ENCODE measurements around the gene OSGIN1.

The OSGIN1 gene

DNA sequence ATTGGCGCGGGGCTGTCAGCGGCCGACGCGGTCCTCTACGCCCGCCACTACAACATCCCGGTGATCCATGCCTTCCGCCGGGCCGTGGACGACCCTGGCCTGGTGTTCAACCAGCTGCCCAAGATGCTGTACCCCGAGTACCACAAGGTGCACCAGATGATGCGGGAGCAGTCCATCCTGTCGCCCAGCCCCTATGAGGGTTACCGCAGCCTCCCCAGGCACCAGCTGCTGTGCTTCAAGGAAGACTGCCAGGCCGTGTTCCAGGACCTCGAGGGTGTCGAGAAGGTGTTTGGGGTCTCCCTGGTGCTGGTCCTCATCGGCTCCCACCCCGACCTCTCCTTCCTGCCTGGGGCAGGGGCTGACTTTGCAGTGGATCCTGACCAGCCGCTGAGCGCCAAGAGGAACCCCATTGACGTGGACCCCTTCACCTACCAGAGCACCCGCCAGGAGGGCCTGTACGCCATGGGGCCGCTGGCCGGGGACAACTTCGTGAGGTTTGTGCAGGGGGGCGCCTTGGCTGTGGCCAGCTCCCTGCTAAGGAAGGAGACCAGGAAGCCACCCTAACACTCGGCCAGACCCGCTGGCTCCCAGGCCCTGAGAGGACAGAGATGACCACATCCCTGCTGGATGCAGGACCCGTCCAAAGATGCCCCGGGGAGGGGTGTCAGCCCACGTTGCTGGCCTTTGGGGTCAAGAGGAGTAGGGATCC lies 12.6 kb downstream of the OSGIN1 start:
- no peak for DNase-seq
- no peaks in the 10 kb centered on the region for H3K9me3 ChIP-seq (ENCODE audit: control insufficient read depth, low read length)
- no peaks in the 10 kb centered on the region for H3K36me3 ChIP-seq (ENCODE audit: control insufficient read depth, insufficient read depth, low read length)

DNA sequence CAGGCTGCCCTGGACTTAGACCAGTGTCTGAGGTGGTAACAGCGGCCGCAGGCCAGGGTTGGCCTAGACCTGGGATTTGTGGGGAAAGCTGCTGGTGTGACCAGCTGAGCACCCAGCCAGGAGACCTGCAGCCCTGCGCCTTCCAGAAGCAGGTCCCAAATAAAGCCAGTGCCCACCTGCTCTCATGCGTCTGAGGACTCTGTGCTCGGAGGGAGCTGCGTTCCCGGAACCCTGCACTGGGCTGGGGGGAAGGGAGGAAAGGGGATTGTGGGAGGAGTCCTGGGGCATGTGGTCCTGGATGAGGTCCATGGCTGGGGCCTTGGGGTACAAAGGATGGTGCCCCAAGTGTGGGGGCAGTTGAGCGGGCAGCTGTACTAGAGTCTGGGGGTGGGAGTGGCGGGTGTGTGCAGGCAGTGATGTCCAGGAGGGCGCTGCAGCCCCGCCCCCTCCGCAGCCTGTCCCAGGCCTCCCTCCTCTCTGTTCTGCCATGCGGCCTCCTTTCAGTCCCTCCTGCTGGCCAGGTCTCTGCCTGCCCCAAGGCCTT lies 13.2 kb downstream of the OSGIN1 start:
- H3K4me3 ChIP-seq (ENCODE audit: insufficient read depth, low read depth, low read length, poor library complexity, severe bottlenecking), result no peak overlapping the region
- H3K36me3 ChIP-seq (ENCODE audit: control insufficient read depth, insufficient read depth, low read length), result no peaks in the 10 kb centered on the region
- no peak for DNase-seq
- H3K4me1 ChIP-seq (ENCODE audit: control insufficient read depth, insufficient read depth, low read length, poor library complexity, severe bottlenecking), result no peaks in the 10 kb centered on the region
- no peak overlapping the region for H3K27ac ChIP-seq (ENCODE audit: insufficient read depth, low read length, poor library complexity, severe bottlenecking)
- H3K9me3 ChIP-seq (ENCODE audit: control insufficient read depth, low read length), result no peaks in the 10 kb centered on the region
- peaks cover 17% of the 10 kb centered on the region for H3K27me3 ChIP-seq (replicated peaks; ENCODE audit: control insufficient read depth, insufficient read depth, low read length, poor library complexity, severe bottlenecking)

More for the DNA sequence above, 12.6 kb downstream of the OSGIN1 start:
- no peaks in the 10 kb centered on the region for H3K4me1 ChIP-seq (ENCODE audit: control insufficient read depth, insufficient read depth, low read length, poor library complexity, severe bottlenecking)
- H3K27ac ChIP-seq (ENCODE audit: insufficient read depth, low read length, poor library complexity, severe bottlenecking), result no peak overlapping the region
- peaks cover 17% of the 10 kb centered on the region for H3K27me3 ChIP-seq (replicated peaks; ENCODE audit: control insufficient read depth, insufficient read depth, low read length, poor library complexity, severe bottlenecking)
- no peak overlapping the region for H3K4me3 ChIP-seq (ENCODE audit: insufficient read depth, low read depth, low read length, poor library complexity, severe bottlenecking)

DNA sequence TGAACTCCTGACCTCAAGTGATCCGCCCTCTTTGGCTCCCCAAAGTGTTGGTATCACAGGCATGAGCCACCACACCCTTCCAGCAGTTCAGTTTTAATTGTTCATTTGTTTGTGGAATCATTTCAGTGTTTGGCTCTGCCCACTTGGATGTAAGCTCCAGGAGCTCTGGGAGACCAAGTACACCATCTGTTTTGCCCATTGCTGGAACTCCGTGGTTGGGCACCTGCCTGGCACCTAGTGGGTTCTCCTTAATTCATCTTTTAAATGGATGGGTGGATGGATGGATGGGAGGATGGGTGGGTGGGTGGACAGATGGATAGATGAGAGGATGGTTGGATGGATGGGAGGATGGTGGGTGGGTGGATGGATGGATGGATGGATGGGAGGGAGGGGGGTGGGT lies 14.1 kb downstream of the OSGIN1 start:
- DNase-seq, result no peak
- Histone ChIP-seq H3K4me1 (ENCODE audit: control insufficient read depth, insufficient read depth, low read length, poor library complexity, severe bottlenecking) (no peaks in the 10 kb centered on the region), H3K36me3 (ENCODE audit: control insufficient read depth, insufficient read depth, low read length) (no peaks in the 10 kb centered on the region), H3K9me3 (ENCODE audit: control insufficient read depth, low read length) (no peaks in the 10 kb centered on the region), H3K4me3 (ENCODE audit: insufficient read depth, low read depth, low read length, poor library complexity, severe bottlenecking) (no peak overlapping the region), H3K27me3 (replicated peaks; ENCODE audit: control insufficient read depth, insufficient read depth, low read length, poor library complexity, severe bottlenecking) (peaks cover 17% of the 10 kb centered on the region), H3K27ac (ENCODE audit: insufficient read depth, low read length, poor library complexity, severe bottlenecking) (no peak overlapping the region)

- no peak for DNase-seq
- no peaks in the 10 kb centered on the region for H3K9me3 ChIP-seq (ENCODE audit: control insufficient read depth, low read length)
- H3K27me3 ChIP-seq (replicated peaks; ENCODE audit: control insufficient read depth, insufficient read depth, low read length, poor library complexity, severe bottlenecking), result peaks cover 21% of the 10 kb centered on the region
- H3K27ac ChIP-seq (ENCODE audit: insufficient read depth, low read length, poor library complexity, severe bottlenecking), result no peak within 1 kb of the TSS
- H3K4me3 ChIP-seq (ENCODE audit: insufficient read depth, low read depth, low read length, poor library complexity, severe bottlenecking), result no peak within 1 kb of the TSS
- H3K4me1 ChIP-seq (ENCODE audit: control insufficient read depth, insufficient read depth, low read length, poor library complexity, severe bottlenecking), result no peaks in the 10 kb centered on the region
- H3K36me3 ChIP-seq (ENCODE audit: control insufficient read depth, insufficient read depth, low read length), result no peaks in the 10 kb centered on the region
Measured at GRCh38 chr16:83967838-83968305, 14.8 kb downstream of the OSGIN1 start, which contains the start of gene NECAB2. NECAB2 (plus strand) TSS chr16:83968244; CDS start chr16:83968649, 405 bp downstream.

DNA sequence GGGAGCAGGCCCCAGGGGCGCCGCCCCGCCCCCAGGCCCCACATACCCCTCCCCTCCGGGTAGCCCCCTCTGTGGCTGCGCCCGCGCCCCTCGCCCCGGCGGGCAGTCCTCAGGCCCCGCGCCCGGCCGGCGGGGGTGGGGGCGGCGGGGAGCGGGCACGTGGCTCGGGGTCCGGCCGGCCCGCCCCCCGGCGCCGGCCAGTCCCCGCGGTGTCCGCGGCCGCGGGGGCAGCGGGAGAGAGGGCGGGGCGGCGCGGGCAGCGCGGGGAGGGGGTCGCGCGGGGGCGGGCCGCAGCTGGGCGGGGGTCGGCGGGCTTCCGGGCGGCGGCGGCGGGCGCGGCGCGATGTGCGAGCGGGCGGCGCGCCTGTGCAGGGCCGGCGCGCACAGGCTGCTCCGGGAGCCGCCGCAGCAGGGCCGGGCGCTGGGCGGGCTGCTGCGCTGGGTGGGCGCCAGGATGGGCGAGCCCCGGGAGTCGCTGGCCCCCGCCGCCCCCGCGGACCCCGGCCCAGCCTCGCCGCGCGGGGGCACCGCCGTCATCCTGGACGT lies 15.3 kb downstream of the OSGIN1 start:
- H3K9me3 ChIP-seq (ENCODE audit: control insufficient read depth, low read length), result no peaks in the 10 kb centered on the region
- H3K4me1 ChIP-seq (ENCODE audit: control insufficient read depth, insufficient read depth, low read length, poor library complexity, severe bottlenecking), result no peaks in the 10 kb centered on the region
- H3K27me3 ChIP-seq (replicated peaks; ENCODE audit: control insufficient read depth, insufficient read depth, low read length, poor library complexity, severe bottlenecking), result peaks cover 21% of the 10 kb centered on the region
- H3K4me3 ChIP-seq (ENCODE audit: insufficient read depth, low read depth, low read length, poor library complexity, severe bottlenecking), result no peak overlapping the region
- H3K27ac ChIP-seq (ENCODE audit: insufficient read depth, low read length, poor library complexity, severe bottlenecking), result no peak overlapping the region
- DNase-seq, result no peak
- H3K36me3 ChIP-seq (ENCODE audit: control insufficient read depth, insufficient read depth, low read length), result no peaks in the 10 kb centered on the region

DNA sequence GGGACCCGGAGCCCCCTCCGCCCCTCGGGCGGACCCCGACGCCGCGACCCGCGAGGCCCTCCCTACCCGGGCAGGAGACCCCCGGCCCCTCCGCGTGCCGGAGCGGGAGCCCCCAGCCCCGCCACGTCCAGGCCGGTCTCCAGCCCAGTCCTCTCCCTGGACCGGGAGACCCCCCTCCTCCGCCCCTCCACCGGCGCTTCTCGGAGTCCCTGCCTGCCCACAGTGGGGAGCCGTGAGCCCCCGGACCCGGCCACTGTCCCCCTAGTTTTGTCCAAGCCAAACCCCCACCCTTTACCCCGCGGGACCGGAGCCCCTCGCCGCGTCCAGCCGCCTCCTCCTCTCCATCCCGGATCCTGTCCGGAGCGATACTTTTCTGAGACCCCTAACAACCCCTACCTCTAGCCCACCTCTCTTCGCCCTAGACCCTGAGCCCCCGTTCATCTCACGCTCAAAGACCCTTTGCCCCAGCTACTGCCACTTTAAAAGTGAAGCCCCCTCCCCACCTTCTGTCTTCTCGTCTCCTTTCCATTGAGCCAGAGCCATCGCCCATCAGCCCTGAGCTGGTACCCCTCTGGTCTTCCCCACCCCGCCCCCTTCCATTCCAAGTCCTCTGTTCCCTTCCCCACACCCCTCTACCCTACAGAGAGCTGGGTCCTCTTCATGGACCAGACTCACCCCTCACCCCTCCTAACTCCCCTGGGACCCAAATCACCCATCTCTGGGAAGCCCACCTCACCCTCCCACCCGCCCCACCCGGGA lies 16.0 kb downstream of the OSGIN1 start:
- Histone ChIP-seq H3K27me3 (replicated peaks; ENCODE audit: control insufficient read depth, insufficient read depth, low read length, poor library complexity, severe bottlenecking) (peaks cover 21% of the 10 kb centered on the region), H3K4me1 (ENCODE audit: control insufficient read depth, insufficient read depth, low read length, poor library complexity, severe bottlenecking) (no peaks in the 10 kb centered on the region), H3K36me3 (ENCODE audit: control insufficient read depth, insufficient read depth, low read length) (no peaks in the 10 kb centered on the region), H3K9me3 (ENCODE audit: control insufficient read depth, low read length) (no peaks in the 10 kb centered on the region), H3K27ac (ENCODE audit: insufficient read depth, low read length, poor library complexity, severe bottlenecking) (no peak overlapping the region), H3K4me3 (ENCODE audit: insufficient read depth, low read depth, low read length, poor library complexity, severe bottlenecking) (no peak overlapping the region)
- DNase-seq, result no peak

DNA sequence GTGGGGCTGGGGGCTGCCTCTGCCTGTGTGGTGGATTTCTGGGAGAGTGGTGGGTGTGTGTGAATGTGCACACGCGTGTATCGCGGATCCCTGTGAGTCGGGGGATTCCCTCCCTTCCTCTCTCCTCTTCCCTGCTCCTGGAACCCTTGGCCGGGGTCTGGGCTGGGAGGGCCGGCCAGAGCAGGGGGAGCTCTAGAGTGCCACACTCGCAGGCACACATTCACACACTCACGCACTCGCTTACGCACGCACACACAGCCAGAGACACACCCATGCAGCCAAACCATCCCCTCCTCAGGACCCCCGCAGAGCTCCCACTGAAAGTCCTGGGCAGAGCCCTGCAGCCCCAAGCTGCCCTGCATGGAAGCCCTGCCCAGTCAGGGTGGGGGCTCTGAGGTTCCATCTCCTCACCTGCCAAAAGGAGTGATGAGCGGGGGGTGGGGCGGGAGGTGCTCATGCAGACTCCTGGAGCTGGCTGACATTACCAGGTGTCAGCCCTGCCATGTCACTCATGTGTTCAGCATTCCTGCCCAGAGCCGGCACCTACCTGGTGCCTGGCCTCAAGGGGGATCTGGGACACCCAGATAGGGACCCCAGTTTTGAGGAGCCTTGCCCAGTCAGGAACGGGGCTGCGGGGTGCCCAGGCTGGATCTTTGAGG lies 16.9 kb downstream of the OSGIN1 start:
- H3K27me3 ChIP-seq (replicated peaks; ENCODE audit: control insufficient read depth, insufficient read depth, low read length, poor library complexity, severe bottlenecking), result peaks cover 21% of the 10 kb centered on the region

DNA sequence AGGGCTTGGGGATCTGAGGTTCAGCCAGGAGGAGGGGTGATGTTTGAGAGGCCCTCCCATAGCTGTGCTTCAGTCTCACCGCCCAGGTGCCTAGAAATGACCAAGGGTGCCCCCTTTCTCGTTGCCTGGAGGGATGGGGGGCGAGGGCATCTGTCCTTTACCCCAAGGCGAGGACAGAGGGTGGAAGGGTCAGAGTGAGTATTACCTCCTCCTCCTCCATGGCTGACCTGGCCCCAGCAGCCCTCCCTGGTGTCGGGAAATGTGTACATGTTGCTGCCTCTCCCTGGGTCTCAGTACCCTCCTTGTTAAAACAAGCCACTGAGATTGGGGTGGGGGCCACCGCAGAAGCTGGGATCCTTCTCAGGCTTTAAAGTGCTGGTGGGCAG lies 17.4 kb downstream of the OSGIN1 start:
- Histone ChIP-seq H3K27me3 (replicated peaks; ENCODE audit: control insufficient read depth, insufficient read depth, low read length, poor library complexity, severe bottlenecking) (peaks cover 21% of the 10 kb centered on the region), H3K9me3 (ENCODE audit: control insufficient read depth, low read length) (no peaks in the 10 kb centered on the region), H3K4me3 (ENCODE audit: insufficient read depth, low read depth, low read length, poor library complexity, severe bottlenecking) (no peak overlapping the region), H3K36me3 (ENCODE audit: control insufficient read depth, insufficient read depth, low read length) (no peaks in the 10 kb centered on the region), H3K4me1 (ENCODE audit: control insufficient read depth, insufficient read depth, low read length, poor library complexity, severe bottlenecking) (no peaks in the 10 kb centered on the region), H3K27ac (ENCODE audit: insufficient read depth, low read length, poor library complexity, severe bottlenecking) (no peak overlapping the region)
- DNase-seq, result no peak

More for the DNA sequence above, 16.9 kb downstream of the OSGIN1 start:
- Histone ChIP-seq H3K36me3 (ENCODE audit: control insufficient read depth, insufficient read depth, low read length) (no peaks in the 10 kb centered on the region), H3K4me1 (ENCODE audit: control insufficient read depth, insufficient read depth, low read length, poor library complexity, severe bottlenecking) (no peaks in the 10 kb centered on the region), H3K9me3 (ENCODE audit: control insufficient read depth, low read length) (no peaks in the 10 kb centered on the region), H3K27ac (ENCODE audit: insufficient read depth, low read length, poor library complexity, severe bottlenecking) (no peak overlapping the region), H3K4me3 (ENCODE audit: insufficient read depth, low read depth, low read length, poor library complexity, severe bottlenecking) (no peak overlapping the region)
- no peak for DNase-seq

GRCh38 chr16:83971165-83972130 lies 18.4 kb downstream of the OSGIN1 start:
- peaks cover 21% of the 10 kb centered on the region for H3K27me3 ChIP-seq (replicated peaks; ENCODE audit: control insufficient read depth, insufficient read depth, low read length, poor library complexity, severe bottlenecking)
- no peak overlapping the region for H3K27ac ChIP-seq (ENCODE audit: insufficient read depth, low read length, poor library complexity, severe bottlenecking)
- no peak overlapping the region for H3K4me3 ChIP-seq (ENCODE audit: insufficient read depth, low read depth, low read length, poor library complexity, severe bottlenecking)
- no peaks in the 10 kb centered on the region for H3K36me3 ChIP-seq (ENCODE audit: control insufficient read depth, insufficient read depth, low read length)
- no peaks in the 10 kb centered on the region for H3K4me1 ChIP-seq (ENCODE audit: control insufficient read depth, insufficient read depth, low read length, poor library complexity, severe bottlenecking)
- no peaks in the 10 kb centered on the region for H3K9me3 ChIP-seq (ENCODE audit: control insufficient read depth, low read length)
- DNase-seq, result no peak
